Activated T-helper 1 cell treated with anti-CD3 and anti-CD28 coated beads, Interleukin-12 subunit alpha, Interleukin-12 subunit beta, Interleukin-2, Interleukin-4 antibody, amounts not matched to agents 30 ng/mL and 10 ng/mL and 1 ng/mL, durations not matched to agents 14 hours and 24 hours and 36 hours (primary cell): ENCODE measurements around the gene PITPNC1. TPM values are rescaled to one million over a fixed set of nuclear protein-coding genes. Genes with fewer than 3 reads are reported as not detected.
"Not testable (repeated sequence)": the region's sequence is repeated elsewhere in the genome, so short reads cannot be mapped to it uniquely, and the experiment has no call there.

Source experiments
- DNase-seq: peaks from one replicate; pipeline ENCODE4 v3.0.0; 2021; ENCODE audit warnings: low spot score
- H3K27ac Mint-ChIP-seq: one replicate; pipeline ENCODE4 v1.8.0; 2021; ENCODE audit warnings: mild to moderate bottlenecking, mixed read lengths
- H3K27me3 Mint-ChIP-seq: one replicate; pipeline ENCODE4 v1.8.0; 2022; ENCODE audit warnings: mild to moderate bottlenecking, moderate library complexity, mixed read lengths; ENCODE audit not compliant: insufficient read depth
- H3K36me3 Mint-ChIP-seq: one replicate; pipeline ENCODE4 v1.8.0; 2021; ENCODE audit warnings: low read depth, mixed read lengths
- H3K4me1 Mint-ChIP-seq: one replicate; pipeline ENCODE4 v1.8.0; 2021; ENCODE audit warnings: low read depth, mixed read lengths
- H3K4me3 Mint-ChIP-seq: one replicate; pipeline ENCODE4 v1.8.0; 2021; ENCODE audit warnings: mild to moderate bottlenecking, moderate library complexity, mixed read lengths
- H3K9me3 Mint-ChIP-seq: one replicate; pipeline ENCODE4 v1.8.0; 2021; ENCODE audit warnings: mixed read lengths
- intact Hi-C: fragments of 100-400 bp; cut with micrococcal nuclease; formaldehyde crosslinking; loops from one replicate; pipeline ENCODE4 v1.15.1; 2024
- total RNA-seq: library from RNA; stranded (reverse); gene quantifications from 2 replicates; pipeline ENCODE4 v1.2.3, GENCODE V29; 2022

PITPNC1 gene
- total RNA-seq, 1 donor from 2014 or later, result 17.7 TPM

DNA sequence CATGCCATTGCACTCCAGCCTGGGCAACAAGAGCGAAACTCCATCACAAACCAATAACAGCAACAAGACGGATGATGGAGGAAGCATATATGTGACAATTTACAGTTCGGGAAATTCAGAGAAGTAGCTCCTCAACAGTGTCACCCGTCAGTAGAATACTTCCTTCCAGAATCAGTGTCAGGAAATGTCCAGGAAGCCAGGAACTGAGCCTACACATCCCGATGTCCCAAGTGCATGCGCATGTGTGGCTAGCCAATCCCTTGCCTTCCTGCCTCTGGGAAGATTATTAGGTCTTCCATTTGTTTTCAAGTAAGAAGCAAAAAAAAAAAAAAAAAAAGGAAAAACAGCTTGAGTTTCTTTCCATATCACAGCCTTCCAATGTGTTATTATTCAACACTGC lies 1.4 kb upstream of the PITPNC1 start:
- peaks cover 1% of the 10 kb centered on the region for H3K36me3 Mint-ChIP-seq
- H3K4me3 Mint-ChIP-seq, result peak overlapping the region; percentile 4
- H3K4me1 Mint-ChIP-seq, result peaks cover 29% of the 10 kb centered on the region
- DNase-seq, result no peak
- peaks cover 2% of the 10 kb centered on the region for H3K27me3 Mint-ChIP-seq
- H3K27ac Mint-ChIP-seq, result no peak overlapping the region
- intact Hi-C loops, result loop anchor here (5.0 kb wide), 1 partner anchor 1952 kb away; the partner anchor contains the start of gene ABCA5
- no peaks in the 10 kb centered on the region for H3K9me3 Mint-ChIP-seq

DNA sequence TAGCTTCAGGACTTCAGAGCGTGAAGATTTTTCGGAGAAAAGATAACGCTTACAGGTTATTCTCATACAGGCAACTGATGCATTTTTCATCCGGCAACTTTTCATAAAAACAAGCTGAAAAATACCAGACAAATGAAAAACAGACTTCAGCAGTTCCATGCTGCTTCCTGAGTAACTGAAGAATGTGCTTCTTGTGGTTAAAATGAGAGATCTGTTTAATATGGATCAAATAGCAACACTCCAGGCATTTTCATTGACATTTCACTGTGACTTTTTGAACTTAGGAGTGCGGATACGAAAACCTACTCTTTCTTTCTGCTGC lies 705 bp upstream of the PITPNC1 start:
- Mint-ChIP-seq H3K4me3 (peak overlapping the region; percentile 85), H3K27me3 (peaks cover 2% of the 10 kb centered on the region), H3K36me3 (peaks cover 1% of the 10 kb centered on the region), H3K9me3 (no peaks in the 10 kb centered on the region), H3K27ac (peak overlapping the region; percentile 82), H3K4me1 (peaks cover 29% of the 10 kb centered on the region)
- DNase-seq, result no peak
- intact Hi-C loops, result loop anchor here (5.0 kb wide), 1 partner anchor 1951 kb away; the partner anchor contains the start of gene ABCA5

DNA sequence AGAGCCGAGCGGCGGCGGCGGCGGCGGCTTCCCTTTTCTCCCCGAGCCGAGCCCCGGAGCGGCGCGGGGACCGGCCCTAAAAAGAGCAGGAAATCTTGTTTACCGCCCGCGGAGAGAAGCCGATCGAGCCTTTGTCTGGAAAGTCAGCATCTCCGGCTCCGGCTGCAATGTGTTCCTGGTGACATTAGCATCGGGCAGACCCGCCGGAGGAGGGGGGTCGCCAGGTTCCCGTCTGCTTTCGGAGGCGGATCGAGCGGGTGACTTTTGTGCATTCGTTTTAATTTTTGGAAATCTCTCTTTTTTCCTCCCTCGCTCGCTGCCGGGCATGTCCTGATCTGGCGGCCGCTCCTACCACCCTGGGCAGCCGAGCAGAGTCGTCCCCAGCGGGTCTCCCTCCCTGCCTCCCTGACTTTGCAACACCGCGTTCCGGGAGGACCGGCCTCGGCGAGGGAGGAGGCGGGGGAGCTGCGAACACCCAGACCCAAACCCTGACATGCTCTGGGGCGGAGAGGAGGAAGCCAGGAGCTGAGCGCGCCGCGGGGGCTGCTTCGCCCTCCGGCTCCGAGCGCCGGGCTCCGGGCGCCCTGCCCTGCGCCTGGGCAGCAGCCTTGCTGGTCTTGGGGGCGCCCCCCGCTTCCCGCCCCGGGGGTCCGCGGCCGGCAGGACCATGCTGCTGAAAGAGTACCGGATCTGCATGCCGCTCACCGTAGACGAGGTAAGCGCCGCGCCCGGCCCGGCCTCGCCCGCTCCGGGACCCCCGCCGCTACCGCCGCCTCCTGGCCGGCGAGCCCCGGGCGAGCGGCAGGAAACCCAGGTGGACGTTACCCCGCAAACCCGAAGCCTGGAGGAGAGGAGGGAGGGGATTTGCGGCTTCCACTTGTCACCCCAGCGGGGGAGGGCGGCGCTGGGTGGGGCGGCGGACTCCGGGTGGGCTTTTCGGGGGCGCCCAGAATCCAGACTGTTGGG lies 690 bp downstream of the PITPNC1 start:
- peaks cover 2% of the 10 kb centered on the region for H3K27me3 Mint-ChIP-seq
- peaks cover 35% of the 10 kb centered on the region for H3K4me1 Mint-ChIP-seq
- peak overlapping the region; percentile 84 for H3K27ac Mint-ChIP-seq

DNA sequence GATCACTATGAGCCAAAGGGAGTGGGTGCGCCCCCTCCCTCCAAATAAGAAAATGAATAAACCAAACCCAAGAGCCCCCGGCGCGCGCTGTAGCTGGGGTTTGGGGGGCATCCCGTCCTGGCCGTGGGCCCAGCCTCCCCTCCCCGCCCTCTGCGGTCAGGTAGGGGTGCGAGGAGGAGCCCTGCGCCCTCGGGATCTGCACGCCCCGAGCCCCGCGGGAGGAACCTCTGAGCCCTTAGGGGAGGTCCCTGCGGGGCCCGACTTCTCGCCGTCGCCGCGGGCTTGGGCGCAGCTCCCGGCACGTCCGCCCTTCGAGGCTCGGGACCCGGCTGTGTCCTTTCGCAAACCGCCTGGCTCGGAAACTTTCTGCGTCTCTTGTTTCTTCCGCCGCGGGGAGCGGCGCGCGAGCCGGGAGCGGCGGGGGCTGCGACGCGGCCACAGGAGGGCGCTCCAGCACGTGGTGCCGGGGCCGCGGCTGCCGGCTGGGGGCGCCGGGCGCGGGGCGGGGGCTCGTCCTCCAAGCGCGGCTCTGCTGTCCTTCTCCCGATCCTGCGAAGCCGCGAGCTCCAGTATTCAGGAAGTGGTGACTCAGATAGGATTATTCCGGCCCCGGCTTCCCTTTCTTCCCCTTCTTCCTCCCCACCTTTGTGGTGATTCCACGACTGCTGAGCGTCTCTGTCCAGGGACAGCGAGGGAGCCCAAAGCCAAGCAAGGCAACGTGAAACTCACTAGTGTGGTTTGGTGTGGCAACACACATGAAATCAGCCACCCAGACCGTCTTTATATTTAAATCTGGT lies 1.6 kb downstream of the PITPNC1 start:
- DNase-seq, result peak; percentile 77
- Mint-ChIP-seq H3K4me3 (peak overlapping the region; percentile 92), H3K4me1 (peaks cover 35% of the 10 kb centered on the region), H3K27me3 (peaks cover 2% of the 10 kb centered on the region), H3K36me3 (peaks cover 1% of the 10 kb centered on the region), H3K9me3 (no peaks in the 10 kb centered on the region), H3K27ac (peak overlapping the region; percentile 87)
- intact Hi-C loops, result loop anchor here (1.0 to 5.0 kb wide), 8 partner anchors 9 to 1949 kb away; partner anchors contain the start of genes ABCA5 and NOL11

More for the DNA sequence above, 690 bp downstream of the PITPNC1 start:
- intact Hi-C loops, result loop anchor here (1.0 to 5.0 kb wide), 5 partner anchors 13 to 1950 kb away; partner anchors contain the start of gene ABCA5
- H3K4me3 Mint-ChIP-seq, result peak overlapping the region; percentile 88
- H3K36me3 Mint-ChIP-seq, result peaks cover 1% of the 10 kb centered on the region
- peak; percentile 46 for DNase-seq
- no peaks in the 10 kb centered on the region for H3K9me3 Mint-ChIP-seq

DNA sequence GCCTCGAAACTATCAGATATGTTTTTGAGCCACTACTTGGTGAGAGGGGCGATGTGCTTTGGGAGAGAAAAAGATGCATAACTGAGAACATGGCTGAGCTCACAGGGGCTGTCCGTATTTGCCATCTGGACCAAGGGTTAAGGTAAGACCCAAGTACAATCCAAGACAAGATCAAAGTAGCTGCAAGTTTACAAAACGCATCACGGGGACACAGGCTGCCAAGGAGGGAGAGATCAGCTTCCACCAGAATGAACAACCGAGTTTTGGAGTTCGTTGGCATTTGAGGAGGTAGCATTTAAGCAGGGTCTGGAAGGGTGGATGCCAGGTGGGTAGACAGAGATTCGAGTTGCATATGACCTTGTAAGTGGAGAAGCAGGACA lies 2.2 kb downstream of the PITPNC1 start:
- intact Hi-C loops, result loop anchor here (1.0 to 5.0 kb wide), 4 partner anchors 8 to 1948 kb away; partner anchors contain the start of genes ABCA5 and NOL11
- Mint-ChIP-seq H3K4me1 (peaks cover 35% of the 10 kb centered on the region), H3K36me3 (peaks cover 1% of the 10 kb centered on the region), H3K4me3 (peak overlapping the region; percentile 92), H3K9me3 (no peaks in the 10 kb centered on the region), H3K27ac (peak overlapping the region; percentile 87), H3K27me3 (peaks cover 2% of the 10 kb centered on the region)
- DNase-seq, result no peak

DNA sequence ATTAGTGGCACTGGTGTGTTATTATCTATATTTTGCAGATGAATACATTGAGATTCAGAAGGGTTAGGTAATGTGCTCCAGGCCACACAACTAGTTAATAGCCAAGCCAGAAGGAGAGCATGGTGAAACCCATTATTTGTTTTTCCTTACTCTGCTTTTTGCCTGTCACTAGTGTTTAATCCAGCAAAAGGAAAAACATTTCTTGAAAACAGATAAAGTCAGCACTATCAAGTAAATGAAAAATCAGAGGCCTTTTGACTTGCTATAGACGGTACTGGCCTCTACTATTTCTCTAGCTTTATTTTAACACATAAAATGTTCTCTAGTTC lies 4.8 kb downstream of the PITPNC1 start:
- Mint-ChIP-seq H3K4me1 (peaks cover 24% of the 10 kb centered on the region), H3K36me3 (peaks cover 1% of the 10 kb centered on the region), H3K4me3 (no peak overlapping the region), H3K9me3 (no peaks in the 10 kb centered on the region), H3K27me3 (no peaks in the 10 kb centered on the region), H3K27ac (no peak overlapping the region)
- DNase-seq, result no peak
- intact Hi-C loops, result no loop called here

DNA sequence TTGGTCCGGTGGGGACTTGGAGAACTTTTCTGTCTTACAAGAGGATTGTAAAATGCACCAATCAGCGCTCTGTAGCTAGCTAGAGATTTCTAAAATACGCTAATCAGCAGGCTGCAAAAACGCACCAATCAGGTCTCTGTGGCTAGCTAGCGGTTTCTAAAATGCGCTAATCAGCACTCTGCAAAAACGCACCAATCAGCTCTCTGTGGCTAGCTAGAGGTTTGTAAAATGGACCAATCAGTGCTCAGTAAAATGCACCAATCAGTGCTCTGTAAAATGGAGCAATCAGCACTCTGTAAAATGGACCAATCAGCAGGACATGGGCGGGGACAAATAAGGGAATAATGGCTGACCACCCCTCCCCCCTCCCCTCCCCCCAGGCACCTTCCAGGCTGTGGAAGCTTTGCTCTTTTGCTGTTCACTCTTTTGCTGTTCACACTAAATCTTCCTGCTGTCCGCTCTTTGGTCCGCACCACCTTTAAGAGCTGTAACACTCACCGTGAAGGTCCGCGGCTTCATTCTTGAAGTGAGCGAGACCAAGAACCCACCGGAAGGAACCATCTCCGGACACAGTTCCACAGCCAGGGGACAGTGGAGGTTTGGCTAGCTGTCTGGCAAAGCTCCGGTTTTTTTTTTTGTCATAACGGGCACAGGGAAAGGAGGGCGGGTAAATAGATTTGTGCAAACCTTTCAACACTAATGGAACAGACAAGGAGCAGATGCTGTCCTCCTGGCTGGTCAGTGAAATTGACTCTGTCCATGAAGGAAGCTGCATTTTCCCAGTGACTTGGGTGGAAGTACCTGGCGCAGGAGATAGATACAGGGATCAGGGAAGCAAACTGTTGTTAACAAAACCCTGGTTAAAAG lies 8.3 kb downstream of the PITPNC1 start:
- Mint-ChIP-seq H3K27ac (no peak overlapping the region), H3K27me3 (no peaks in the 10 kb centered on the region), H3K36me3 (no peaks in the 10 kb centered on the region), H3K9me3 (no peaks in the 10 kb centered on the region), H3K4me3 (no peak overlapping the region), H3K4me1 (peaks cover 36% of the 10 kb centered on the region)
- DNase-seq, result no peak
- intact Hi-C loops, result no loop called here

DNA sequence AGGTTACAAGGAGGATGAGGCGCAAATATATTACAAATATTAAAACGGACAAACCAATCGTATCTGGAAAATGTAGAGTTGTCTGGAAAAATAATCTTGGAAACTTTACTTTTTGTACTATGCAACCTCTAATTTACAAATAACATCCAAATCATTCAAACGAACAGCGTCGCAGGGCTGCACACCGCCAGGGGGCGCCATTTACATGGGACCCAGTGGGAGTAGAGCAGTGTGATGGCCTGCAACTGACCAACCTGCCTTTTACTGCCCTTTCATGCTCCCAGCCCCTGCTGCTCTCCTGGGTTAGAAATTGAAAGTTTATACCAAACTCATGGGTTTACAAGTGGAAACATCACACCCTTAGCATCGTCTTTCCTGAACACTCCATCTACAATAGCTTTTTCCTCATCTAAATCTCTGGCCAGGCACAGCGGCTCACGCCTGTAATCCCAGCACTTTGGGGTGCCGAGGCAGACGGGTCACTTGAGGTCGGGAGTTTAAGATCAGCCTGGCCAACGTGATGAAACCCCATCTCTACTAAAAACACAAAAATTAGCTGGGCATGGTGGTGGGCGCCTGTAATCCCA lies 10.0 kb downstream of the PITPNC1 start:
- DNase-seq, result peak; percentile 44
- Mint-ChIP-seq H3K27ac (no peak overlapping the region), H3K9me3 (no peaks in the 10 kb centered on the region), H3K4me3 (no peak overlapping the region), H3K27me3 (no peaks in the 10 kb centered on the region), H3K4me1 (peaks cover 46% of the 10 kb centered on the region), H3K36me3 (peaks cover under 1% of the 10 kb centered on the region)
- intact Hi-C loops, result loop anchor here (1.0 kb wide), 3 partner anchors 8 to 216 kb away; no protein-coding TSS in a partner anchor

DNA sequence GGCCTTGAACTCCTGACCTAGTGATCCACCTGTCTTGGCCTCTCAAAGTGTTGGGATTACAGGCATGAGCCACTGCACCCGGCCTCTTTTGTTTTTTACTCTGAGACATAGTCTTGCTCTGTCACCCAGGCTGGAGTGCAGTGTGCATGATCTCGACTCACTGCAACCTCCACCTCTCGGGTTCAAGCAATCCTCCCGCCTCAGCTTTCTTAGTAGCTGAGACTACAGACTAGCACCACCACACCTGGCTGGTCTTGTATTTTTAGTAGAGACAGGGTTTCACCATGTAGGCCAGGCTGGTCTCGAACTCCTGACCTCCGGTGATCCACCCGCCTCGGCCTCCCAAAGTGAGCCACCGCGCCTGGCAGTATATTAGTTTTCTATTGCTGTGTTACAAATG lies 11.5 kb downstream of the PITPNC1 start:
- H3K27me3 Mint-ChIP-seq, H3K9me3 Mint-ChIP-seq, intact Hi-C loops, DNase-seq, H3K36me3 Mint-ChIP-seq, H3K4me3 Mint-ChIP-seq, H3K27ac Mint-ChIP-seq: not testable (repeated sequence)
- H3K4me1 Mint-ChIP-seq, result peaks cover 55% of the 10 kb centered on the region

DNA sequence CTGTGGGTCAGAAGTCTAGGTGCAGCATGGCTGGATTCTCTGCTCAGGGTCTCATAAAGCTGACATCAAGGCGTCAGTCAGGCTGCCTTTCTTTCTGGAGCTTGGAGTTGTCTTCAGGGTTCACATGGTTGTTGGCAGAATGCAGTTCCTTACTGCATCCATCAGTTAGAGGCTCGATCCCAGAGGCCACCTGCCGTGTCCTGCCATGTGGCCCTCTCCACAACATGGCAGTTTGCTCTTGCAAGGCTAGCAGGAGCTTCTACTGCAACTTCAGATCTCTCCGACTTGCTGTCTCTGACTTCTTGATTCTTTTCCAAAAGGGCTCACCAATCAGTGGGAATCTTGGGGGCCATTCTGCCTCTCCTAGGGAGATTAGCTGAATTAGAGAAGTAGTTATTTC lies 11.9 kb downstream of the PITPNC1 start:
- H3K4me3 Mint-ChIP-seq, result no peak overlapping the region
- intact Hi-C loops, result no loop called here
- no peak for DNase-seq
- no peaks in the 10 kb centered on the region for H3K27me3 Mint-ChIP-seq
- no peaks in the 10 kb centered on the region for H3K9me3 Mint-ChIP-seq
- peaks cover 55% of the 10 kb centered on the region for H3K4me1 Mint-ChIP-seq
- H3K36me3 Mint-ChIP-seq, result peaks cover 2% of the 10 kb centered on the region
- peak overlapping the region; percentile 34 for H3K27ac Mint-ChIP-seq

DNA sequence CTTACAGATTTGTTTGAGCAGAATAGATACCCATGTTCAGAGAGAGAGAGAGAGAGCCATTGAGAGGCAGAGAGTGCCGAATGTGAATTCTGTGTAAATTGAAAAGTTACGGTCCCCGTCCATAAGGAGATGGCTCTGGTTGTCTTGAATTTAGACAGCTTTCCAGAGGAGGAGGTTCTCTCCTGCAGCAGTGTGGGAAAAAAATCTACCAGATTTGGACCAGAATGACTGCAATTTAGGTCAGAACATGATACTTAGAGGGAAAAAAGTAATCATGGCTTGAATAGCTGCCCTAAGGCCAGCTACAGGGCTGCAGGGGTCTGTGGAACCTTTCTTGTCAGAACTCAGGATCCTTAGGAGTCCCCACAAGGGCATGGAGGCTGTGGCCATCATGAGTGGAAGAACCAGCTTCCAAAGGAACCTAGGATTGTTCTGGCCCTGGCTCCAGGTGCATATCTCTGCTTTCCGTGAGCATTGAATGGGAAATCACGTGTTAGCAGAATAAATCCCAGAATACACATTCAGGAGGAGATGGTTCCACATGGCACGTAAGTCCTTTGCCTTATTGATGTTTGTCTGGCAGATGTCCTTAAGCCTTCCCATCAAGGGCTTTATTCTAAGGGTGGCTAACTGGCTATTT lies 13.0 kb downstream of the PITPNC1 start:
- Mint-ChIP-seq H3K9me3 (no peaks in the 10 kb centered on the region), H3K36me3 (peaks cover 2% of the 10 kb centered on the region), H3K27ac (peak overlapping the region; percentile 89), H3K4me1 (peaks cover 55% of the 10 kb centered on the region), H3K27me3 (no peaks in the 10 kb centered on the region), H3K4me3 (peak overlapping the region; percentile 65)
- intact Hi-C loops, result loop anchor here (1.0 kb wide), 7 partner anchors 9 to 63 kb away; partner anchors contain the start of gene PSMD12
- DNase-seq, result no peak
